Measurements from ENCODE around the gene SINHCAF. TPM values are rescaled to one million over a fixed set of nuclear protein-coding genes. Genes with fewer than 3 reads are reported as not detected.

Gene SINHCAF
- total and polyA plus RNA-seq, 4 donors: 23.4 to 67.0 (median 33.8) TPM

DNA sequence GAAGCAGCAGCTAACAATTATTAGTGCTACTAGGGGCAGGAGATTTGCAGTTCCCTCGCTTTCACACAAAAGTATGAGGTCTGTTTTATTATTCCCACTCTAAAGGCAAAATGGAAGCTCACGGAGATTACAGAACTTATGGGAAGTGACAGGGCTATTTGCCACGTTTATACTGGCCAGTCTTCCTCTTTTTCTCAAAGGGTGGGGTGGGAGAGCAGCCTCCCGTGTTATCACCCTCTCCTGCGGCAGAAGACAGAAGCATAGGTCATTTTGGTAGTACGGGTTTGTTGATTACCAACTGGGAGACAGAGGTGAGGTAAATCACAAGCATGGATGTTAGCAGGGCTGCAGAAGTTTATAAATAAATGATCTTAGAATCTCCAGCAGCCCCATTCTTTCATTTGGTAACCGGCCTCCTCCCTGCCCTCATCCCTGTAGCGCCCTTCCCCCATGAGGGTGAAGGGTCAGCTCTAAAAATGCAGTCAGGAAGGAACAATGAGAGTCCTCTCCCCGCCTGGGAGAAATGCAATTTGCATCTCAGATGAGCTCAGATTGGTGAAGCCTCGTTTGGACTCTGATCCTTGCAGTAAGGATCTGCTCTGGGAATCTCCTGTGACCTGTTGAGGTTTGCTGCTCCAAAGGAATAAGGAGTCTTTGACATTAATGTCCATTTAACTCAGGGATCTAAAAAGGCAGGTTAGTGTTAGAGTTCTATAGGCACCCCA, 44.7 kb upstream of the SINHCAF start:
- no peaks in the 10 kb centered on the region for H3K9me3 ChIP-seq (ENCODE audit: control insufficient read depth in 4 of 4, insufficient read depth in 3 of 4, low read length in 3 of 4)
- DNase-seq: peak; percentile 38 to 47 (median 39)
- H3K27ac ChIP-seq (ENCODE audit: low read depth in 1 of 2, low read length in 1 of 2): peak overlapping the region in 1 of 2 donors; percentile 15
- no peak overlapping the region for H3K4me3 ChIP-seq
- H3K27me3 ChIP-seq (ENCODE audit: control insufficient read depth in 3 of 3, insufficient read depth in 3 of 3, low read length in 2 of 3): no peaks in the 10 kb centered on the region
- peak overlapping the region; percentile 11 to 91 for H3K9ac ChIP-seq (ENCODE audit: insufficient read depth in 1 of 2, low read length in 2 of 2)
- no peaks in the 10 kb centered on the region for H3K36me3 ChIP-seq (ENCODE audit: control insufficient read depth in 4 of 4, insufficient read depth in 4 of 4, low read length in 4 of 4)
- H3K4me1 ChIP-seq (ENCODE audit: control insufficient read depth in 5 of 5, insufficient read depth in 5 of 5, low read length in 5 of 5): peaks cover 0 to 17% (median 11%) of the 10 kb centered on the region in 5 donors
- ATAC-seq (ENCODE audit: insufficient read depth, low FRiP score): no peak
- 48 to 50% methylated on average over 10 of the region's 10 CpGs for WGBS, 2 donors
- TF ChIP-seq CTCF (IDR thresholded peaks at IDR 0.05; ENCODE audit: control extremely low read depth, extremely low read depth): no peak

DNA sequence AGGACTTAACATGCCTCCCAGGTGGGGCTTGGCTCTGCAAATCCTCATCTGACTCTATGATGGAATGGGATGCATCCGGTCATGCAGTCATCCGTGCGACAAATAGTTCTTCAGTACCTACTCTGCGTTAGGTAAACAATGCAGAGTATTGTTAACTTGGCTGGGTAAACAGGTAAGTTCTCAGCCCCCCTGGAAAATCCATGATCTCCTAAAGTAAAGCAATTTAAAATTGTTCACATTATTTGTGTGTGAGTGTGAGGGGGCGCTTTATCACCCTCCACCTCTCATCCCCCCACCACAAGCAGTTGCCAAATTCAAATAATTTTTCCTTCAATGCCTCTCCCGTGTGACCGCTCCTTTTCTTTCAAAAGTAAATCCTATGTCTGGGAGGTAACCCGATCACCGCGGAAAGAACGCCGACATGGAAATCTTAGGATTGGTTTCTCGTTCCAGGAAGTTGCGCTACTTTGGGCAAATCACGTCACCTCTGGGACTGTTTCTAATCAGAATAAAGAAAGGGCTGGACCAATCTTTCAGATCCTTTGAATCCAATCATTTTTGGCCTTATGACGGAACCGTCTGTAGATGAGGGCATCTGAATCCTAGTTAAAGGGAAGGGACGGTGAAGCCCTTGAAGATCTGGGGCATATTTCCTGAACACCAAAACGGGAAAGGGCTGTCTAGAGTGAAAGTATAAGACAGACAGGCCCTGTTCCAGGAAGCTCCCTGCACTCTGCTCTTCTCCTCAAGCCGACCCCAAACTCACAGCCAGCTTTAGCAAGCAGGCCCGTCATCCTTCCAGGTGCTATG, 44.0 kb upstream of the SINHCAF start:
- no peaks in the 10 kb centered on the region for H3K27me3 ChIP-seq (ENCODE audit: control insufficient read depth in 3 of 3, insufficient read depth in 3 of 3, low read length in 2 of 3)
- H3K27ac ChIP-seq (ENCODE audit: low read depth in 1 of 2, low read length in 1 of 2): peak overlapping the region in 1 of 2 donors; percentile 15
- no peak overlapping the region for H3K4me3 ChIP-seq
- peak; percentile 72 to 90 (median 87) for DNase-seq
- peaks cover 0 to 17% (median 11%) of the 10 kb centered on the region in 5 donors for H3K4me1 ChIP-seq (ENCODE audit: control insufficient read depth in 5 of 5, insufficient read depth in 5 of 5, low read length in 5 of 5)
- H3K9me3 ChIP-seq (ENCODE audit: control insufficient read depth in 4 of 4, insufficient read depth in 3 of 4, low read length in 3 of 4): no peaks in the 10 kb centered on the region
- TF ChIP-seq CTCF (IDR thresholded peaks at IDR 0.05; ENCODE audit: control extremely low read depth, extremely low read depth): no peak
- 50 to 67% methylated on average over 21 of the region's 21 CpGs for WGBS, 2 donors
- H3K9ac ChIP-seq (ENCODE audit: insufficient read depth in 1 of 2, low read length in 2 of 2): peak overlapping the region; percentile 11 to 91
- no peaks in the 10 kb centered on the region for H3K36me3 ChIP-seq (ENCODE audit: control insufficient read depth in 4 of 4, insufficient read depth in 4 of 4, low read length in 4 of 4)
- ATAC-seq (ENCODE audit: insufficient read depth, low FRiP score): peak; percentile 56

- no peak for TF ChIP-seq CTCF (IDR thresholded peaks at IDR 0.05; ENCODE audit: control extremely low read depth, extremely low read depth)
- Histone ChIP-seq H3K9me3 (ENCODE audit: control insufficient read depth in 4 of 4, insufficient read depth in 3 of 4, low read length in 3 of 4) (no peaks in the 10 kb centered on the region), H3K9ac (ENCODE audit: insufficient read depth in 1 of 2, low read length in 2 of 2) (no peak overlapping the region), H3K27ac (ENCODE audit: low read depth in 1 of 2, low read length in 1 of 2) (peak overlapping the region in 1 of 2 donors; percentile 39), H3K4me3 (no peak overlapping the region), H3K36me3 (ENCODE audit: control insufficient read depth in 4 of 4, insufficient read depth in 4 of 4, low read length in 4 of 4) (no peaks in the 10 kb centered on the region), H3K27me3 (ENCODE audit: control insufficient read depth in 3 of 3, insufficient read depth in 3 of 3, low read length in 2 of 3) (no peaks in the 10 kb centered on the region), H3K4me1 (ENCODE audit: control insufficient read depth in 5 of 5, insufficient read depth in 5 of 5, low read length in 5 of 5) (peaks cover 0 to 17% (median 11%) of the 10 kb centered on the region in 5 donors)
- WGBS, 2 donors: 39 to 54% methylated on average over 8 of the region's 8 CpGs
- ATAC-seq (ENCODE audit: insufficient read depth, low FRiP score) (no peak), DNase-seq (peak in 2 of 3 donors; percentile 37 to 49)
Measured at GRCh38 chr12:31368666-31369361, 42.9 kb upstream of the SINHCAF start.
